HCT116 (cell line): ENCODE data around the gene CLEC3B.

Experiments
- CEBPB ChIP-seq: IDR thresholded peaks from 2 replicates; pipeline ENCODE4 v1.6.1; 2012; ENCODE audit warnings: low read depth
- EZH2 ChIP-seq: fragments of 200-600 bp; sonication (generic); IDR thresholded peaks from 2 replicates; pipeline ENCODE4 v1.6.1; 2017; ENCODE audit warnings: antibody characterized with exemption, mixed run types
- EZH2phosphoT487 ChIP-seq: fragments of 200-600 bp; IDR thresholded peaks from 2 replicates; pipeline ENCODE4 v1.6.1; 2018; ENCODE audit warnings: antibody characterized with exemption, borderline replicate concordance
- JUND ChIP-seq: IDR thresholded peaks from 2 replicates; pipeline ENCODE4 v1.6.1; 2012
- POLR2A ChIP-seq: IDR thresholded peaks from 2 replicates; pipeline ENCODE4 v1.7.0; 2011; ENCODE audit warnings: borderline replicate concordance; ENCODE audit not compliant: insufficient read depth, insufficient read length; ENCODE audit errors: extremely low read depth
- SIN3A ChIP-seq: IDR thresholded peaks from 2 replicates; pipeline ENCODE4 v1.6.1; 2012; ENCODE audit warnings: low read depth
- YY1 ChIP-seq: IDR thresholded peaks from 2 replicates; pipeline ENCODE4 v1.6.1; 2011; ENCODE audit warnings: low read length, low read depth, moderate library complexity, mild to moderate bottlenecking; ENCODE audit not compliant: insufficient replicate concordance; ENCODE audit errors: extremely low read depth
- ZFX ChIP-seq: fragments of 450-650 bp; IDR thresholded peaks from 2 replicates; pipeline ENCODE4 v1.6.1; 2017
- TF ChIP-seq, protein P1 (sequence below), 3 experiments: fragments of 200-600 bp in 1 of 3; sonication (generic) in 1 of 3; IDR thresholded peaks in 2 of 3; conservative IDR thresholded peaks in 1 of 3; 2 replicates each; pipeline ENCODE4 v1.5.1; 2012 to 2017; ENCODE audit warnings: low read depth in 2 of 3, low read length in 2 of 3, antibody characterized with exemption in 1 of 3, borderline replicate concordance in 1 of 3, control low read depth in 1 of 3, mild to moderate bottlenecking in 1 of 3, mixed read lengths in 1 of 3, mixed run types in 1 of 3, moderate library complexity in 1 of 3; ENCODE audit not compliant: insufficient read depth in 1 of 3
- TF ChIP-seq, protein P2 (sequence below): IDR thresholded peaks from 2 replicates; pipeline ENCODE4 v1.6.1; 2012

DNA sequence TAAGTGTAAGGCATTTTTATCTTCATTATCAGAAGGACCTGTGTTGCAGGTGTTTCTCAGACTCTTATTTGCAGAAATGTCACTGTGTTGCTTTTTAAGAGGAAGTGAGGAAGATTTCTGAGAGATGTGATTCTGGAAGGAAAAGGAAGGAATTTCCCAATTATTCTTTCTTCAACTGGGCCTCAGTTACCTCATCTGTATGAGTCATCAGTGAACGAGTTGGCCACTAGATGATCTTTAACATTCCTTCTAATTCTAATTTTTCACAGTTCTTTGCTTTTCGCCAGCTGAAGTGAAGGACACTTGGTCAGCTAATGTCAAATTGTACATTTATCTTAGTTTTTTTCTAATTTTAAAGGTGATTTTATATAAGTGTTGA lies 28.9 kb downstream of the CLEC3B start:
- TF ChIP-seq, protein P1, sequence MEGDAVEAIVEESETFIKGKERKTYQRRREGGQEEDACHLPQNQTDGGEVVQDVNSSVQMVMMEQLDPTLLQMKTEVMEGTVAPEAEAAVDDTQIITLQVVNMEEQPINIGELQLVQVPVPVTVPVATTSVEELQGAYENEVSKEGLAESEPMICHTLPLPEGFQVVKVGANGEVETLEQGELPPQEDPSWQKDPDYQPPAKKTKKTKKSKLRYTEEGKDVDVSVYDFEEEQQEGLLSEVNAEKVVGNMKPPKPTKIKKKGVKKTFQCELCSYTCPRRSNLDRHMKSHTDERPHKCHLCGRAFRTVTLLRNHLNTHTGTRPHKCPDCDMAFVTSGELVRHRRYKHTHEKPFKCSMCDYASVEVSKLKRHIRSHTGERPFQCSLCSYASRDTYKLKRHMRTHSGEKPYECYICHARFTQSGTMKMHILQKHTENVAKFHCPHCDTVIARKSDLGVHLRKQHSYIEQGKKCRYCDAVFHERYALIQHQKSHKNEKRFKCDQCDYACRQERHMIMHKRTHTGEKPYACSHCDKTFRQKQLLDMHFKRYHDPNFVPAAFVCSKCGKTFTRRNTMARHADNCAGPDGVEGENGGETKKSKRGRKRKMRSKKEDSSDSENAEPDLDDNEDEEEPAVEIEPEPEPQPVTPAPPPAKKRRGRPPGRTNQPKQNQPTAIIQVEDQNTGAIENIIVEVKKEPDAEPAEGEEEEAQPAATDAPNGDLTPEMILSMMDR (IDR thresholded peaks at IDR 0.05 in 2 of 3, conservative IDR thresholded peaks at IDR 0.05 in 1 of 3; ENCODE audit: borderline replicate concordance in 1 of 3, insufficient read depth in 1 of 3, low read depth in 2 of 3, low read length in 2 of 3): no peak
- TF ChIP-seq YY1 (no peak), CEBPB (peak; percentile 36; the same call in 1 of the 2 replicates), SIN3A (no peak), ZFX (no peak), POLR2A (no peak), EZH2phosphoT487 (no peak), JUND (no peak), EZH2 (no peak)
- TF ChIP-seq, protein P2, sequence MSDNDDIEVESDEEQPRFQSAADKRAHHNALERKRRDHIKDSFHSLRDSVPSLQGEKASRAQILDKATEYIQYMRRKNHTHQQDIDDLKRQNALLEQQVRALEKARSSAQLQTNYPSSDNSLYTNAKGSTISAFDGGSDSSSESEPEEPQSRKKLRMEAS: no peak
